GM15510 (cell line): ENCODE results near the gene NAA25.

Source experiments
- POLR2A ChIP-seq: IDR thresholded peaks from 3 replicates; pipeline ENCODE4 v1.6.1; 2011; ENCODE audit warnings: borderline replicate concordance; ENCODE audit not compliant: insufficient read length; ENCODE audit errors: extremely low read depth

NAA25 gene

GRCh38 chr12:112097641-112098040 lies 10.9 kb downstream of the NAA25 start:
- no peak for TF ChIP-seq POLR2A

GRCh38 chr12:112096667-112097066 lies 11.9 kb downstream of the NAA25 start:
- TF ChIP-seq POLR2A = no peak

GRCh38 chr12:112096070-112096469 lies 12.5 kb downstream of the NAA25 start:
- TF ChIP-seq POLR2A = no peak

GRCh38 chr12:112091563-112091962 lies 17.0 kb downstream of the NAA25 start:
- no peak for TF ChIP-seq POLR2A

GRCh38 chr12:112087851-112088250 lies 20.7 kb downstream of the NAA25 start:
- TF ChIP-seq POLR2A = no peak

GRCh38 chr12:112087055-112087850 lies 21.3 kb downstream of the NAA25 start:
- no peak for TF ChIP-seq POLR2A

GRCh38 chr12:112066566-112066965 lies 42.0 kb downstream of the NAA25 start:
- TF ChIP-seq POLR2A = no peak

- no peak for TF ChIP-seq POLR2A
Observed at GRCh38 chr12:112063273-112063672, 45.3 kb downstream of the NAA25 start.

GRCh38 chr12:112061137-112061536 lies 47.4 kb downstream of the NAA25 start:
- TF ChIP-seq POLR2A = no peak

- TF ChIP-seq POLR2A = no peak
Observed at GRCh38 chr12:112049351-112049750, 59.2 kb downstream of the NAA25 start.

- TF ChIP-seq POLR2A = no peak
Observed at GRCh38 chr12:112046003-112046402, 62.6 kb downstream of the NAA25 start.

GRCh38 chr12:112035219-112035785 lies 73.3 kb downstream of the NAA25 start:
- no peak for TF ChIP-seq POLR2A

- TF ChIP-seq POLR2A = no peak
Observed at GRCh38 chr12:112032292-112032691, 76.3 kb downstream of the NAA25 start.

- TF ChIP-seq POLR2A = no peak
Observed at GRCh38 chr12:112031472-112031871, 77.1 kb downstream of the NAA25 start.

- TF ChIP-seq POLR2A = no peak
Observed at GRCh38 chr12:112029301-112029700, 79.3 kb downstream of the NAA25 start.

- no peak for TF ChIP-seq POLR2A
Observed at GRCh38 chr12:112025808-112026375, 82.7 kb downstream of the NAA25 start.

- no peak for TF ChIP-seq POLR2A
Observed at GRCh38 chr12:112023759-112024396, 84.7 kb downstream of the NAA25 start.
